Hypothalamus (tissue), 51 donors: Measurements from ENCODE around the gene GRAMD1B.

ENCODE experiments used
- DNase-seq, 51 donors: peaks; one replicate each; lab custom pipeline; 2025; lab: John Stamatoyannopoulos, UW

GRAMD1B gene

DNA sequence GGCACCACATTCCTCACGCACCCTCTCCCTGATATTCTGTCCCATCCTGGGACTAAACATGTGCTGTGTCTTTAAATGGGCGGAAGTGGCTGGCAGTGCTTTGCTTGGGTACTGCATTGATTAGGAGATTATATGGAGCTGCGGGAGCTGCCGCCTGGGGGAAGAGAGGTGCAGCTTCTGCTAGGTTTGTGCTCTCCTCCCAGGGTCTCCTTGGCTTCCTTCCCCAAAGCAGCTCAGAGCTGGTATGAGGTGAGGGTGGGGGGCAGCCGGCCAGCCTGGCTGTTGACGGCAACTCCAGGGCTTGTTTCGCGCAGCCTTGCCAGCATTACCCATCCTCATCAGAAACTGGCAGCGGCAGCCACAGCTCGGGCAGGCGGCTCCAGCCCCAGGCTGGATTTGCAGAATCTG is 95.4 kb downstream of the GRAMD1B start:
- peak in 25 of 51 donors; percentile 23 to 80 (median 46) for DNase-seq

DNA sequence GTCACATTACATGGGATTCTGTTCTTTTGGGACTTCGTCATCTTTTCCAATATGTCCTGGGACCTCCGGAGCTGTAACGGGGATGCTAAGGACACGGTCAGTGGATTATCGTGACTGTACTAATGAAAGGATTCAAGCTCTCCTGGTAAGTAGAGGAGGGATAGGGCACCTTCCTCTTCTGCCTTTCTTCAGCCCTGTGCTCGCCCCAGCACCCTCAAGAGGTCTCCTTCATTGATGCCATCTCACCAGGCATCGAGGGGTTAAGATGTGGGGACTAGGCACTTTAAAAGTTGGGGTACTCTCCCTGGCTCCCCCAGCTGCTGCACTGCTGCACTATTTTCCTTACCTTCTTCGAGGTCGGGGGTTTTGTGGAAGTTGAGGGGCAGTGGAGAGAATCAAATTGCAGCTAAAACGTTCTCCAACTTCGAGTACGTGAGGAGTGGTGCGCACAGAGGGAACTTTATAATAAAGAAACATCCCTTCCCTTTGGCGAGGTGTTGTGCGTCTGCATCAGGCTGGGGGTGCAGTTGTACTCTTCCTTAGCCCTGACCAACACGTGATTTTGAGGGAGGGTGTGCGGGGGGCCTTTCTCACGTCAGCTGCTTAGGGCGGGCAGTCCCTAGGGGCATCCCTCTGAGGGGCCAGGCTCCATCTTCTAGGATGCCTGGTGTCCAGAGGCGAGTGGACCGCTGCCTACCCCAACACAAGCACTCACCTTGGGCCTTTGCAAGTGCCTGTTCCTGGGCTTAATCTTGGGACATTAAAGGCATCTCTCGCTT is 96.1 kb downstream of the GRAMD1B start:
- peak in 26 of 51 donors; percentile 17 to 64 (median 42) for DNase-seq

DNA sequence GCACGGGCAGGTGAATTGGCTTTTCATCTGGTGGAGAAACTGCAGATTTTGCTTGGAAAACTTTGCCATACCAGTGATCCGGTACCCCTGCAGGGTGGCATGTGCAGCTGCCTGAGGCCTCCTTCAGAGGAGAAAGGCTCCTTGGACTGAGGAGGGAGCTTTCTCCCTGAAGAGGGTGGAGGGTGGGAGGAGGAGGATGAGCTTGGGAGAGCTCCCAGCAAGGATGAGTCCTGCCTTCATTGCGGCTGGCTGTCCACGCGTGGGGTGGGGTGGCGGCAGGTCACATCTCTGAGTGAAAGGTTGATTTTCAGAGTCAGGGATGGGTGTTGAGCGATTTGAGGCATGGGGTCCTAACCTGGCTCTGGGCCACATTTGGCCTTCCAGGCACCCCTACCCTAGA is 96.8 kb downstream of the GRAMD1B start:
- DNase-seq = peak in 1 of 51 donors; percentile 50

DNA sequence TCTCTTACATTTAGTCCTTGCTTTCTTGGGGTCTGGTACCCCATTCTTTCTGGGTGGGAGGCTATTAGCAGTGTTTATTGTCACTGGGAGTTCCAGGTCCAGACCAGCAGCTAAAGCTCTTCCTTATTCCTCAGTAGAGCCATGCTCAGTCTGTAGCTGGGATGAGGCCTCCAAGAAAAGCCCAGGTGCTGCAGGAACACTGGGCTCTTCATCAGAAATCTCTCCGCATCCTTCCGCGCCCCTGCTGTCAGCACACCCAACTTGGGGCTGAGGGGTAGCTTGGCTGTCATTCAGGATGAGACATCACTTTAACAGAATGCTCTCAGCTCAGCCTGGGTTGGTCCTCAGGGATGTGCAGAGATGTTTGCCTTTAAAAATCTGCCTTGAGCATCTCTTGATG is 97.5 kb downstream of the GRAMD1B start:
- DNase-seq = no peak

DNA sequence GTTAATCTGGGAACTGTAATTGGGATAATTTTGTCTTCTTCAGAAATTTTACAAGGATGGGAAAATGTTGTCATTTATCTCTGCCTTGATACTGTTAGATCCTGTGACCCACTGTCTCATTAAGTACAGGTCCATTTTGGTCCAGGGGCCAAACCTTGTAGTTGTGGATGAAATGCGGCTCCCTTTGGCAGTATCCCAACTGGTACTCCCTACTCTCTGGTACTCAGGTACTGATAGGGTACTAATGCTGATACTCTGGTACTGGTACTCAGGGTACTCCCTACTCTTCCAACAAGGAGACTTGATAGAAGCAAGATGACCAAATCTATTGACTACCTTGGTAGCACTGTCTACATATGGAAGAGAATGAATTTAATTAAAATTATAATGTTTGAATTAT is 97.9 kb downstream of the GRAMD1B start:
- no peak for DNase-seq

DNA sequence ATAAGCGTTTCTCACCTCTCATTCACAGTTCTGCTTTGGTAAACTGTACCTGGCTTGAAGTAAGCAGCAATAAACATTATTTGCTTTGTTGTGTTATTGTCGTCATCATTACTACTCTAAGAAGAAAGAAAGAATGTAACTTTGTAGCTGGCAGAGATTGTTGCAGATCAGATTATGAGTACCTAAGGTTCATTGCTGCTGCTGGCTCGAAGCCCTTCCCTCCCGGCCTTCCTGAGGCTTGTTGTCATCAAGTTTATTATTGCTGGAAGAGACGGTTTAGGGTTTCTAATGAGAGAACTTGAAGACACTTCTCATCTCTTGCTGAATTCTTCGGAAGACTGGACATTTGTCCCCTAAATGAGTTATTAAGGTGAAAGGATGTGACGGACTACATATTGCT is 101.3 kb downstream of the GRAMD1B start:
- no peak for DNase-seq

DNA sequence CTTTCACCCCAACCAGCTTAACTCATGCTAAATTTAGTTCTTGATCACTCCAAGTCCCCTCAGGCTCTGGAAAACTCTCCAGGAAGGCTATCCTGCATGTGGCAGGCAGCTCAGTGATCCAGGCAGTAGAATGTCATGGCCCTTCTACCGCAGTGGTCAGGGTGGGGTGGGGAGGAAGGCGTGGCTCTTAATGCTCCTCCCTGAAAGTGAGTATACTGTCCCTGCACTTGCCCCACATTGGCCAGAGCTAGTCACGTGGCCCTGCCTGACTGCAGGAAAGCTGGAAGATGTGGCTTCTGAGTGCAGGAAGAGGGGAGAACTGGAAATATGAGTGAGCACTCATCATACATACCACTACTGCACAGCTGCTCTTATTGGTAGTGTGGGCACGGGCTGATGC is 102.1 kb downstream of the GRAMD1B start:
- no peak for DNase-seq

DNA sequence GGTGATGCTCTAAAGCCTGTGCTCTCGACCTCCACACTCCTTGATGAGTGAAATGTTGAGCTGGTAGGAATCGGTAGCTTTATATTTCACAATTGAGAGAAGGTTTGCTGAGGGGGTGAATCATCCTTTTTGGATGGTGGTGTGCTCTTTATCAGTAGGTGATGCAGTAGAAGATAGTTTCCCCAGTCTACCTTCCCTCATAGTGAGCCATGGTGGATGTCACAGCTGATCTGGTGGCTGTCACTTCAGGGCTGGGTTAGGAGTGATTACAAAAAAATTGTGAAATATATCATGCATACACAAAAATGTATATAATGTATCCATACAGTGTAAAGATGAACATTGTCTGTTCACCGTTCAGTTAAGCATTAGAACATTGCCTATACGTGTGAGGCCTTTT is 105.3 kb downstream of the GRAMD1B start:
- DNase-seq = no peak

DNA sequence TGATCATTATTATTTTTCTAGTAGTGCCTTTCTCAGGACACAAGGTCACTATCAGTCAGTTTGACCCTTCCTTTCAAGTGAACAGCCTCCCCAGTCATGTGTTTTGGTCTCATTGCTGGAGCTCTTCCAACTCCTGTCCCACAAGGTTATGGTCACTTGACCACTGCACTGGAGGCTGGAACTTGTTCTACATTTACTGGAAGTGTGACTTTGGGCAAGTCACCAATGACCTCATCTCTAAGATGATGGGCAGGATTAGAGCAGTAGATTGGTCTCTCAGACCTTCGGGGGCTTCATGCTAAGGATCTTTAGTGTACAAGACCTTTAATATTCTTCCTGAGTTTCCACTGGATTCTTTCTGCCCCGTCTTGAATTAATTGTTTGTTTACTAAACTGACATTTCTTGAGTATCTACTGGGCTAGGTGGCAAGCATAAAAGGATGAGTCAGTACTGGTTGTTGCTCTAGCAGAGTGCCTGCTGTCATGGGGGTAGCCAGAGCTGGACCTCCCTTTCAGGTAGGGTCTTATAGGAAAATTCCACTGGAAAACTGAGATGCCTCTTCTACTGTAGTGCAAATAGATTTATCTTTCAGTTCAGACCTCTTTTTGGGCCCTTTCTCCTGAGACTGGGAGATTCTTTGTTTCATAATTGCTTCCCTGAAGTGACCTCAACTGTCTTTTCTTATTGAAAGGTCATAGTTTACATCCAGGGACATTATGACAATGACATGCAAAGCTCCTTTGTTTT is 106.8 kb downstream of the GRAMD1B start:
- DNase-seq = no peak

DNA sequence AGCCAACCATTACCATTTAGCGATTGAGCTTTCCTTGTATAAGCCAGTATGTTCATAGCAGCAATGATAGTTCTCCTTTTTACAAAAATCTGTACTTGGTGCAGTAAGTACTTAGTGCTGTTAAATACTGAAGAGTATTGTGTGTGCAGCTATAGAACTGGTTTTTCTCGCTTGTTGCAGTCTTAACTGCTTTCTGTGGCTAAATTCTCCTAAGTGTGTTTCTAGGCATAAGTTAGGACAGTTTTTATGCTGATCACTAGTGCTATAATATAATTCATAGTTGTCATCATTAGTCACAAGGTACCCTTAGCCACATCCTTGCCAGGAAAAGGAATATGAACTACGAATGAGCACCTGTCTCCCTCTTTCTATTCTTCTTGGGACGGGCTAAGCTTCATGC is 107.7 kb downstream of the GRAMD1B start:
- no peak for DNase-seq

DNA sequence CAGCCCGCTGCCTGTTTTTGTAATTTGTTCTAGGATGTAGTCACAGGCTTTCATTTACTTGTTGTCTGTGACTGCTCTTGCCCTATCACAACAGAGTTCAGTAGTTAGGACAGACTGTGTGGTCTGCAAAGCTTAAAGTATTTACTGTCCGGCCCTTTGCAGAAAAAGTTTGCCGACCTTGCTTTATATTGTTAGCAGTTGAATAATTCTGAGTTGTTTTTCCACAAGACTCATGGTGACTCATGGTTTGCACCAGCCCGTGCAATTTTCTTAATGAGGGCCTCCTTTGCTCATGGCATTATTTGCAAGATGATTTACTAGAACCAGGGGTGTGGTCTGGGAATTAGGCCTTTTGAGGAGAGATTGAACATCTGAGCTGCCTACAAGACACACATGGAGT is 113.7 kb downstream of the GRAMD1B start:
- DNase-seq = peak in 1 of 51 donors; percentile 24

DNA sequence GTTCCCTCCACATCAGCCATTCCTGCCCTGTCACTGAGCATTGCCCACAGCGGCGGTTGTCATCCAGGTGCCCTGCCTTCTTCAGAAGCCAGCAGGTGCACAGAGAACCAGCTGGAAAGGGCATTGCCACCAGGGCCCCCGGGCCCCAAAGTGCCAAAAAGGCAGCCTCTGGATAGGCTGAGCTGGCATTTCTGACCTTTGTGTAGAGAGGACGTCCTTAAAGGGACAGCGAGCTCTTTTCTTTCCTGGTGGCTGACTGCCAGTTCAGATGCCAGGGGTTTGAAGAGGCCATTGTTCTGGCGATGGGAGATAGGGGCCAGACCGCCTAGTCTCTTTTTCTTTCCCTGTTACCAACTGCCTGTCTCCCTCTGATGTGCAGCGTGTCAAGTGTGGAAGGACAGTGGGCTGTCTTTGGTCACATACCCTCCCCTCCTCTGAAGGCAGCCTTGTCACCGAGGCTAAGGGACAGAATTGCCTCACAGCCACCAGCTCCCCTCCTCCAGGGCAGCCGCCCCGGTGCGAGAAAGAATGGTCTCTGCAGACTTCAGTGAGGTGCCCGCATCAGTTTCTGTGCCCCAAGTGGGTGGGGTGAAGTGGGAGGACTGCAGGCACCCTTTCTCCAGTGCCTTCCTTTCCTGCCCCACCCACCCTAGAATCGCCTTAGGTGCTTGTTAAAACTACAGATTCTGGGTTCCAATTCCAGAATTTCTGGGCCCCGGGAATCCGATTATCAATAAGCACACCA is 114.7 kb downstream of the GRAMD1B start:
- DNase-seq = peak in 35 of 51 donors; percentile 15 to 79 (median 51)

DNA sequence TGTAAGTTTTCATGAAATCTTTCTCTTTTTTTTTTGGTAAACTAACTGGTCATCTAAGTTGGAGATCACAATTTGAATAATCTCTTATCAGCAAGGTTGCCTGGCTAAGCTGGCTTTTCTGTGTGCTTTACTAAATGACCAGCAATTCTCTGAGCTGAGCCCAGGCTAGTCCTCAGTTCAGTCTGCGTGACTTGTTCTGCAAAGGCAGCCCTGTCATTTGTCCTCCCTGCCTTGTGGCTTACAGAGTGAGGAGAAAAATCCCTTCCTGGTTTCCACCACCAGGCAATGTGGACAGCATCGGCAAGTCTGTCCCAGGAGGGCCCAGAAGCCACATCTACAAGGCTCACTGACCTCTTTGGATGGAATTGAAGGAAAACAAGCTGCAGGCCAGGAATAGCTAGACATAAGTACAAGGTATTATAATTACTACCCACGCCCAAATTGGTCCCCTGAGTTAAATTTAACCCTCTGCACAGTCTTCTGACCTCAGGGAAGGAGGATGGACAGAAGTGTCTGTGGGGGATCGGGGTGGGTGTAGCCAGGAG is 115.7 kb downstream of the GRAMD1B start:
- DNase-seq = no peak

DNA sequence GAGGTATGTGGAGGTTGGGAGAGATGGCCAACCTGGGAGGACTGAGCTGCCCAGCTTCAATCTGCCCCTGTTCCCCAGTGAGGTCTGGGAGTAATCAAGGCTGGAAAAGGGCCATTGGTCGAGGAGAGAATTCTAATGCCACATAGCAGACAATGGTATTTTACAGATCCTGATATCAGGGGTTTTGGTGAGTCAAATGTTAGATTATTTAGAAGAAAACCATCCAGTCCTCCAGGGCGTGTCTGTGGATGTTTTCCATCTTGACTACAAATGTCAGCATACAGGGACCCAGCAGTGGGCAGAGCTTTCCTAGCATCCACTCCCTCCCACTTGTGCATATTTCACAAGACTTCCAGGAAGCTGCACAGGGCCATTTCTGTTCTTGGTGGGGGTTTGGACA is 116.4 kb downstream of the GRAMD1B start:
- DNase-seq = no peak

DNA sequence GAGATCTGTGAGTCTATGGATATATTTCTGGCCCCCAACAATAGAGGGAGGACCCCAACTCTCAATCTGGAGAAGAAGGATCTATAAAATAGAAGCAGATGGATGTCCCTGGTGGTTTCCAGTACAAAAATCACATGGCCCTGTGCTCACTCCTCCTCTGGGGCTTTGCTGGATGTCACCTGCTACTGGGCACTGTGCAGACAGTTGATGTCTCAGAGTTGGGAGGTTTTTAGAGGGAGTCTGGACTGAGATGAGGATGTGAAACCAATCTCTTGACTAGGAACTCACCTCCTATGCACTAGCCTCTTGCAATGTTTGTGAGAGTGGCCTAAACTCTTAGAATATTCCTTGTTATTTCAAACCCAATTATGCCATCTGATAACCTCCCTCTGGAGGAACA is 117.1 kb downstream of the GRAMD1B start:
- DNase-seq = no peak

DNA sequence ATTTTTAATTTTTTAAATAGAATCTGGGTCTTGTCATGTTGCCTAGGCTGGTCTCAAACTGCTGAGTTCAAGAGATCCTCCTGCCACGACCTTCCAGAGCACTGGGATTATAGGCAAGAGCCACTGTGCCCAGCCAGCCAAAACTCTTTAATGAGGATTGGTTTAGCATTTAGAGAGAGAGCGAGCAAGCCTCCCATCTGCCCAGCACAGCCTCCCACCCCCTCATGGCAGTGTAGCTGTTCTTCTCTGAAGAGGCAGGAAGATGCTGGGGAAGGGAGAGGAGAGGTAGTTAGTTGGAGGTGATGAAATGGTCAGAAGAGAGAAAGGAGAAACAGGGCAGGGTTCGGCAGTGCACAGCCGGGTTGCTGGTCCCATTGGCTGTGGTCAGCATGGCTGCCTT is 118.7 kb downstream of the GRAMD1B start:
- no peak for DNase-seq

DNA sequence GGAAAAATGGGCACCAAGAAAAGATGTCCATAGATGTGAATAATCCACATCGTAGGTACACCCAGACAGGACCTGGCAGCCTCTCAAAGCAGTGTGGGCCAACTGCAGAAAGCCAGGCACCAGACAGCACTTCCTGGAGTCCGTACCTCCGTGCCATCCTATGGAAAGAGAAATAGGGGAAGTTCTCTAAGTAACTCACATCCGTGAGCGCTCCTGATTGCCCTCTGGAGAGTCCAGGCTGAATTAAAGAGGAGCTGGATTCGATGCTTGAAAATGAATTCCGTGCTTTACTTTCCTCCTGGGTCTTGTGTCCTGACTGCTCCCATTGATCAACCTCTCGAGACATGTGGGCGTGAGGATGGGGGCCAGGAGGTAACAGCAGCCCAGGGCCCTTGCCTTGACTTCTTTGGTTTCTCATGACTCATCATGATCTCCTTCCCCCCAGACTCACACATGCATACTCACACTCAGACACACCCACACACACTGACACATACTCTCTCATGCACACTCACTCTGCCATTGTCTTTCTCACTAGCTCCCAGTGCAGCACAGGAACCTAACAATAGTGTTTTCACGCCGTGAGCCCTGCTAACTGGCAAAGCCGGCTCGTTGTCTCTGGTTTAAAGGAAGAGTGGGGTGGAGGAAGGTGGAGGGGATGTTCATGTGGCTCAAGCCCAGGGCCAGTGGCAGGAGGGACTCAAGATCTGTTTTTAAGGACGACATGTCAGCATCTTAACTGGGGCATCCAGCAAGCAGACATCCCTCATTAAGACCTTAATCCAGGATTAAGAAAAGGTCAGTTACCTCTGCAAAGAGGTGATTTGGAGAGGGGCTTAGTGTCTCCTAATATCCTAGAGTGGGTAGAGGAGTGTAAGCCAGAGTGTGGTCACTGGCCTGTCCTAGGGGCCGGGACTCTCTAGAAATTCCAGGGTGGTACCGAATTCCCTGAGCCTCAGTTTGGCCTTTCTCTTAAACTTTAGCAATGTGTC is 120.2 kb downstream of the GRAMD1B start:
- DNase-seq = peak in 2 of 51 donors; percentile 12 to 45

DNA sequence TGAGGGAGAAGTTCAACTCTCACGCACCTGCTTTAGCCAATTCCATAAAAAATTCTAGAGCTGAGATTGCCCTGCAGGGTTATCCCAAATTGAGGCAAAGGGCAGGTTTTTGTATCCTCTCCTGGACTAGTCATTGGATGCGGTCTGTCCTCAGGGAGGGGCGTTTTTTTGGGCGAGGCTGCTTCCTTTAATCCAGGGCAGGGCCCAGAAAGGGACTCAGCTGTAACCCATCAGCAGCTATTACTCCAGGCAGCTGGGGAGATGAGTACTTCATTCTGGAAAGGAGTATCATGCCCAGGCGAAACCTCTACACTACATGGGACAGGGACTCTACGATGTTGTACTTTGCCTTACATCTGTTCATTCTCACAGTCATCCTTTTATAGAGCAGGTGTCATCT is 121.0 kb downstream of the GRAMD1B start:
- no peak for DNase-seq

DNA sequence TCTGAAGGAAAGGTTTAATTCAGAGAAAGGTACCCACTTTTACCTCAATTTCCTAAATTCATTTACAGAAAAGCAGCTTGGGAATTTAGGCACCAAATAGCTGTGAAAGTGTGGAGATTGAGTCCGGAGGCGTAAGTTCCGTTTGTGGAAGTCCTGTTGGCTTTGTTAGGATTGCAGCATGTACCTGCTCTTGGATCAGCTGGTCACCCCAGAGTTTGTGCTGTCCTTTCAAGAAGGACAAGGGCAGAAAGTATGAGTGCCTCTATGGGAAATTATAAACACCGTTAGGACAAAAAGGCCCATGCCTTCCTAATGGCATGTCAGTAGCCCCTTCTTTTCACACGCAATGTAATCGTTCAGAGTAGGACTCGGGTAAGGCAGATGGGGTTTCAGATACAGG is 126.6 kb downstream of the GRAMD1B start:
- DNase-seq = no peak
